ENCODE data around the gene CA10.

DNA sequence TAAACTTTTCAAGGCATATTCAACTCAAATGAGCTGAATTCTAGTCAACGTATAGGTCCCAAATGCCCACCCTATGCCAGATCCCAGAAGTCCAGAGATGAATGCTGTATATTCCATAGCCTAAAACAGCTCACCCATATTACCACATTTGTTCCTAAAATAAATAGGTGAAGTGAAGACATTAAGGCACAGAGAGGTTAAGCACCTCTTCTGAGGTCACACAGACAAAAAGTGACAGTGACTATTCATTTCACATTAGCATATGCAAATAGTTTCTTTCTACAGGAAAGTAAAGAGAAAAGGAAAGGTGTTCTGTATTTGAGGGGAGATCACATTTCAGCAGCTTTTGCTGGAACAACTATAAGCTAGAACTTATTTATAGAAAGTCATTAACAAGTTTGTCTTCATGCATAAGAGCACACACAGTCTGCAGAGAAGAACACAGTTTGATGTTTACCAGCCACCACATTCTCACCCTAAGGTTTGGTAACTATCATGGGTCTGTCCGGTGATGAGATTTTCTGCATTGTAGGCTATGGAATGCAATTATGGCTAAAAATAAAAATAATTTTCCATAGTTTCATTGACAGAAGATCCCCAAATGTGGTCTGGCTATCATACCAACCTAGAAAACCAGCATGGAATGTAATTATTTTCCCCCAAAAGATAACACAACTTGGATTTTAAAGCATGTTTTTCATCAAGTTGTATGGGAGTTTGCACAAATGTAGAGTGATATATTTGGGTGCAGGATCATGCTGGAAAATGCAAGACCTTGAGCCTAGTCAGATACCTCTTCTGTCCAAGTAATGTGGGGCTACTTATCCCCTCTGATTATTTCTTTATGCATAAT is 496.1 kb downstream of the CA10 start:
- TF ChIP-seq, protein P1, sequence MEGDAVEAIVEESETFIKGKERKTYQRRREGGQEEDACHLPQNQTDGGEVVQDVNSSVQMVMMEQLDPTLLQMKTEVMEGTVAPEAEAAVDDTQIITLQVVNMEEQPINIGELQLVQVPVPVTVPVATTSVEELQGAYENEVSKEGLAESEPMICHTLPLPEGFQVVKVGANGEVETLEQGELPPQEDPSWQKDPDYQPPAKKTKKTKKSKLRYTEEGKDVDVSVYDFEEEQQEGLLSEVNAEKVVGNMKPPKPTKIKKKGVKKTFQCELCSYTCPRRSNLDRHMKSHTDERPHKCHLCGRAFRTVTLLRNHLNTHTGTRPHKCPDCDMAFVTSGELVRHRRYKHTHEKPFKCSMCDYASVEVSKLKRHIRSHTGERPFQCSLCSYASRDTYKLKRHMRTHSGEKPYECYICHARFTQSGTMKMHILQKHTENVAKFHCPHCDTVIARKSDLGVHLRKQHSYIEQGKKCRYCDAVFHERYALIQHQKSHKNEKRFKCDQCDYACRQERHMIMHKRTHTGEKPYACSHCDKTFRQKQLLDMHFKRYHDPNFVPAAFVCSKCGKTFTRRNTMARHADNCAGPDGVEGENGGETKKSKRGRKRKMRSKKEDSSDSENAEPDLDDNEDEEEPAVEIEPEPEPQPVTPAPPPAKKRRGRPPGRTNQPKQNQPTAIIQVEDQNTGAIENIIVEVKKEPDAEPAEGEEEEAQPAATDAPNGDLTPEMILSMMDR (conservative IDR thresholded peaks at IDR 0.05; ENCODE audit: low read length) = no peak
- TF ChIP-seq EZH2phosphoT487 (IDR thresholded peaks at IDR 0.05; ENCODE audit: borderline replicate concordance) = no peak
